ENCODE results near the gene CES4A.
"Not testable (repeated sequence)": the region's sequence is repeated elsewhere in the genome, so short reads cannot be mapped to it uniquely, and the experiment has no call there.

The CES4A gene

DNA sequence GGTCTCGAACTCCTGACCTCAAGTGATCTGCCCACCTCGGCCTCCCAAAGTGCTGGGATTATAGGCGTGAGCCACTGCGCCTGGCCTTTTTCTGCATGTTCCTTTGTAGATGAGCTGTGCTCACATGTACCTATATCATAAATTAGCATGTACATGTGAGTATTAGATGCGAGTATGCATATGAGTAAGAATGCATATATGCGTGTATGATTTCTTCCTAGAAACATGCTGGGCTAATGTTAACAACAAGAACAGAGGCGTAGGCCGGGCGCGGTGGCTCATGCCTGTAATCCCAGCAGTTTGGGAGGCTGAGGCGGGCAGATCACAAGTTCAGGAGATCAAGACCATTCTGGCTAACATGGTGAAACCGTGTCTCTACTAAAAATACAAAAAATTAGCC is 5.2 kb downstream of the CES4A start:
- FAIRE-seq = not testable (repeated sequence)

DNA sequence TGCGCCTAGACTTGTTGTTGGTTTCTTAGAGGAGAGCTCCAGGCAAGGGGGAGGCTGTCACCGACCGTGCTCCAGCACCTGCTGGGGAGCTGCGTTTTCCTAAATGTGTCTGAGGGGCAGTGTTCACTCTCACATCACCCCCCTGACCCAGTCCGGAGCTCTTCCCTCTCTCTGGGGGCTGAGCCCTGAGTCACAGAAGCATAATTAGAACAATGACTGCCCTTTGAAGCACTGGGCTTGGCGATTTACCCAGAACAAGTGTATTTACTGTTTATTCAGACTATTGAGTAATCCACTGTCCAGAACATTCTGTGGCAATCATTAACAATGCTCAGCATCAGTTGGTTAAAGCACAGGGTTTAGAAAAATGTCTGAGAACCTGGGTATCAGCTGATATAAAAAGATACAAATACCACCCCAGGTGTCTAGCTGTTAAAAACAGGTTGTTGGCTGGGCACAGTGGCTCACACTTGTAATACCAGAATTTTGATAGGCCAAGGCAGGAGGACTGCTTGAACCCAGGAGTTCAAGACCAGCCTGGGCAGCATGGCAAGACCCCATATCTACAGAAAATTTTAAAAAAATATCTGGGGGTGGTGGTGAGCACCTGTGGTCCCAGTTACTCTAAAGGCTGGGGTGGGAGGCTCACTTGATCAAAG is 8.1 kb downstream of the CES4A start:
- no peak for FAIRE-seq

DNA sequence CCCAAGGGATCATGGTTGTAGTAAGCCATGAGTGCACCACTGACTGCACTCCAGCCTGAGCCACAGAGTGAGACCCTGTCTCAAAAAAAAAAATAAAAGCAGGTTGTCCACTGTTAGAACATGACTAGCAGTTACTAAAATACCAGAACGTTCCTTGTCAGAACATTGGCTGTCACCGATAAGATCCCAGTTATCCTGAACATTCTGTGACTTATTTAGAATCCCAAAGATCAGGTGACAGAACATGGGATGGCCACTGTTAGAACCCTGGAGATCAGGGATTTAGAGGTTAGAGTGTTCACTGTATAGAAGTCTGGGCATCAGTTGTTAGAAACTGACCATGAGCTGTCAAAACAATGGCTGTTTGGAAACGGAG is 8.6 kb downstream of the CES4A start:
- no peak for FAIRE-seq

DNA sequence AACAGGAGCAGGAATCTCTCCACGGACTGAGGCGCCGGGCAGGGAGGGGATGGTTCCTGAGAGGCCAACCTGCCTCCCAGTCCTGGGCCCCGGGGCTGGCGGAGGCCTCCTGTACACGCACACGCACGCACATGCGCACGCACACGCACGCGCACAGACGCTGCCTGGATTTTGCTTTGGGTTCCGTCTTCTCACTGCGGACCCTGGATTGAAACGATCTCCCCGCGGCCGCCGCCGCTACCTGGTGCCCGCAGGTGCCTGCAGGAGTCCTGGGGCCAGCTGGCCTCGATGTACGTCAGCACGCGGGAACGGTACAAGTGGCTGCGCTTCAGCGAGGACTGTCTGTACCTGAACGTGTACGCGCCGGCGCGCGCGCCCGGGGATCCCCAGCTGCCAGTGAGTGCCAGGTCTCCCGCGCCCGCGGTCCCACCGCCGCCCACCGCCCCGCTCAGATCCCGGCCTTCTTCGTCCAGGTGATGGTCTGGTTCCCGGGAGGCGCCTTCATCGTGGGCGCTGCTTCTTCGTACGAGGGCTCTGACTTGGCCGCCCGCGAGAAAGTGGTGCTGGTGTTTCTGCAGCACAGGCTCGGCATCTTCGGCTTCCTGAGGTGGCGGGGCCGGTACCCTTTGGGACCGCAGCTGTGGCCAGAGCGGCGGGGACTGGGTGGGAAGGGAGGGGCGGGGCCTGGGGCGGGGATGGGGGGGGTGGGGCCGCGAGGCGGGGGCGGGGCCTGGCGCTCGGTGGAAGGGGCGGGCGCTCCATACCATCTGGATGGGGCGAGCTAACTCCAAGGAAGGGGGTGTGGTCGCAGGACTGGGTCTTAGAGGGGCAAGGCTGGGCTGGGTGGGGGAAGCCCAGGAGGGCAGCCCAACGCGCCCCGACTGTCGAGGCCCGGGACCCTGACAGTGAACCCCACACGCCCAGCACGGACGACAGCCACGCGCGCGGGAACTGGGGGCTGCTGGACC is 12.3 kb downstream of the CES4A start:
- FAIRE-seq = no peak

DNA sequence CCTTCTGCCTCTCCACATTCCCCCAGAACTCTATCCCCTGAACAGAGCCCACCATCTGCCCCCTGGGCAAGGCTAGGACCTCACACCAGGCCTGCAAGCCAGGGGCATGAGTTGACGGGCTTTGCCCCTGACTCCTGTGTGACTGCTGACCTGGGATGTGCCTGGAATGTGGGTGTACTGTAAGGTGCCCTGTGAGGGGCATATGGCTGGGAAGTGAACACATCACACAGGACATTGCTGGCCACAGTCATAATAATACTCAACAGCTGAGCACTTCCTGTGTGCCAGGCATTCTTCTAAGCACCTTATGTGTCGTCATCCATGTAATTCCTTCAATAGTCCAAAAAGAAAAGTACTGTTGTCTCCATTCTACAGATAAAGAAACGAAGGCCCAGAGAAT is 13.3 kb downstream of the CES4A start:
- FAIRE-seq = no peak

DNA sequence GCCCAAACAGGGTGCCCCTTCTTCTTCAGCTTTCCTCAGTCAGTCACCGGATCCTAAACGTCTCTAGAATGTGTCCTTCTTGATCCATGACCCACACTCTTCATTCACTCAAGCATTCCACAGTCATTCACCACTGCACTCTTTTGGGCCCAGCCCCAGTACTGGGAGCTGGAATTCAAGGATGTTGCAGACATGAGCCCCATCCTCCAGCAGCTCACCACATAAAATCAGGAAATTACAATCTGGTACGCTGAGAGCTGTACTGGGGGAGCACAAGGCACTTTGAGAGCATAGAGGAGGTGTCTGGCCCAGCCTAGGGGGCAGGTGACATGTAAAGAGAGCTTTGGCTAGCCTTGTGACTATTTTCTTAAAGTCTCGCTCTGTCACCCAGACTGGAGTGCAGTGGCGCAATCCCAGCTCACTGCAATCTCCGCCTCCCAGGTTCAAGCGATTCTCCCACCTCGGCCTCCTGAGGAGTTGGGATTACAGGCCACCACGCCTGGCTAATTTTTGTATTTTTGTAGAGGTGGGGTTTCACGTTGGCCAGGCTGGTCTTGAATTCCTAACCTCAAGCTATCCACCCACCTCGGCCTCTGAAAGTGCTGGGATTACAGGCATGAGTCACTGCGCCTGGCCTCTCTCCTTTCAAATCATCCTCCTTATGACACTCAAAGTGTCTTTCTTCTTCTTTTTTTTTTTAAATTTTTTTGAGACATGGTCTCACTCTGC is 18.7 kb downstream of the CES4A start:
- no peak for FAIRE-seq

DNA sequence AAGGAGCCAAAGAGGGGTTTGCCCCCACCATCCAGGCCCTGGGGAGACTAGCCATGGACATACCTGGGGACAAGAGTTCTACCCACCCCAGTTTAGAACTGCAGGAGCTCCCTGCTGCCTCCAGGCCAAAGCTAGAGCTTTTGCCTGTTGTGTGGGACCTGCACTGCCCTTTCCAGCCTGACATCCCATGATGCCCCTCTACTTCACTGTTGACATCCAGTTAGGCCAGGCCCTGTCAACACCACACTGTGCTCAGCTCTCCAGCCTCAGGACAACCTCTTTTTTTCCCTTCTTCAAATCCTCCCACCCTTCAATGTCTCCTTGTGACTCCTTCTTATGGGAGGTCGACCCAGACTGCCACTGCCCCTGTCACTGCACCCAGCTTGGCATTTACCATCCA is 20.8 kb downstream of the CES4A start:
- FAIRE-seq = no peak

DNA sequence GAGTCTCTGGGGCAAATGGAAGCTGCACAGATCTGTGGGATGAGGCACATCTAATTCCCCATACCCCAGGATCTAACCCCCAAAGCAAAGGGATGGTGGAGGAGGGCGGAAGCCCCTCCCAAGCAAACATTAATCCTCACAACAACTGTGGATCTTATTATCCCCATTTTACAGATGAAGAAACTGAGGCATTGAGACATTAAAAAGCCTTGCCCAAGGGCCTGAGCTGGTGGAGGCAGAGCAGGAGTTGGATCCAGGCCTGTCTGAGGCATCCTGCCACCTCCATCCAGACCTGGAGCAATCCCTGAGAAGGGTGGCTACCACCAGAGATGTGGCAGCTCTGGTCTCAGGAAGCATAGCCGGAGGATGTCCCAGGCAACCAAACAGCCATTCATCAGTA is 22.9 kb downstream of the CES4A start:
- no peak for FAIRE-seq

DNA sequence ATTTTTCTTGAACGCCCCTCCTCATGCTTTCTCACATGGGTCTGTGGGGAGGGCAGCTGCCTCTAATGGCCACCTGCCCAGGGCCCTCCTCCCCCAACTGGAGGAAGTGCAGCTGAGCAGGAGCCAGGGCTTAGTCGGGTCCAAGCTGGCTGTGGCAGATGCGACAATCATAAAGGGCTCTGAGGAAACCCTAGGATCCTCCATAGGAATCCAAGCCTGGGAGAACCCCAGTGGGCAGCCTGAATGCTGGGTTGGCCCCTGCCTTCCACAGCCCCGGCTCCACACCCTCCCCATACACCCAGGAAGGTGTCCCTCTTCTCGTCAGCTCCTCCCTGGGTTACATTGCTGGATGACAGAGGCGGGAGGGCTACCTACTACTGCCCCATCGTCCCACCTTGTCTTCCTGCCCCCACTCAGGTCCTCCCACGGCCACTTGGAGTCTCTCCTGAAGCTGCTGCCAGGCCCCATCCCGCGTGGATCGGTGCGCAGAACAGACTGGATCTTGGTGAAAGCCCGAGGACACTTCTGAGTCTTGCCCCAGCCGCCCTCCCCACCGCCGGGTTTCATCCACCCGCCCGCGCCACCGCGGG is 24.9 kb downstream of the CES4A start:
- FAIRE-seq = no peak

DNA sequence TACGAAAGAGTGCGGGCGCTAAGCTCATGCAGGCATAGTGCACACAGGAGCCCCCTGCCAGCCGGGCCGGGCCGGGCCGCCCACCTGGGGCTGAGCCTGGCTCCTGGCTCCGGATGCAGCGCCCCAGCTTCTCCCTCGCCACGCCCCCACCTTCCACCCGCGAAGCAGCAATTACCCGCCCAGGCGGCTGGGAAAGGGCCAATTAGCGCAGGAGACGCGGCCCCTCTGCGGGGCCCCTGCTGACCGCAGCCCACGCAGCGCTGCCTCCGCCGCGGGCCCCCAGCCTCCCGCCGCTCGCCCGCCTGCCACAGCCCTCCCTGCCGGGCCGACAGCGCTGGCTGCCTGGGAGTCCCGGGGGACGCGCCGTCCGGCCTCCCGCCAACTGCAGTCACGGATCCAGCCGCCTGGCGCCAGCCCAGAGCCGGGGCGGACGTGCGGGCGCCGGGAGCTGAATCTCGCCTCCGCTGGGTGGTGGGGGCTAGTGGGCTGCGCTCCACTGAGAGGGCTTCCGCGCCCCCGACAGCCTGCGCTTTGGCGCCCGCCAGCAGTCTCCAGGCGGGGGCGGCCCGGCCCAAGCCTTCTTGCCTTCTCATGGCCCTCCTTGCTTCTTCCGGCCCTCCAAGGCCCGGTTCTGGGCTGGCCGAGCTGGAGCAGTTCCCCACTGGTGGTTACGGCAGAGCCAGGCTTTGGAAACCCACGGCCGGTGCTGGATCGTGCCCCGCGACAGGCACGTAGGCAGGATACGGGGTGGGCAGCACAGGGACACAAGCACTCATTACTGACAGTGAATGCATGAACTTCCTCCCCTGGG is 25.6 kb downstream of the CES4A start:
- no peak for FAIRE-seq

DNA sequence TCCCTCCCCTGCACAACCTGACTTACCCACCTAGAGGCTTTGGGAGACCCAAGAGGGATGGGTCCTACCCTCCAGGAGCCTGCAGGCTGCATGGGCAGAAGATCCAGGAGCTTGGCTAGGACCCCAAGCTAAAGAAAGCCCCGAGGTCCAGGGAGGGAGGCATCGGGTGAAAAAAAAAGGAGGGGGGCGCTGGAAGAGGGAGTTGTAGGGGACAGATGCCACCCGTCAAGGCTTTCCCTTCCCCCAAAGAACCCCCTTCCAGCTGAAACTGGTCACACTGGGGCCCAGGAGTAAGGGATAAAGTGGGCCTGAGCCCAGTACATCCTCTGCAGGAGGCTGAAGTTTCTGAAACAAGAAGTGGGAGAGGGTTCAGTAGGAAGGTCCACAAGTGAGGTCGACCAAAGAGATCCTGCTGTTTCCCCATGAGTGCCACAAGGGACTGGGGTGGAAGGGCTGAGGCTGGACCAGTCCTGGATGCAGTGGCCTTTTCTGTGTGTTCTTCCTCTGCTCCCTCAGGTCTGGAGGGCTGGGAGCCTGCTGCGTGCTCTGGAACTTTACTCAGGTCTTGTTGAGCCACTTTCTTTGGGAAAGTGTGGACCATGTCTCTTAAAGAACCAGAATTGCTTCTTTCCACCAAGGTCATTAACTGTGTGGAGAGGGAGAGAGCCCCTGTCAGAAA is 26.4 kb downstream of the CES4A start:
- no peak for FAIRE-seq

DNA sequence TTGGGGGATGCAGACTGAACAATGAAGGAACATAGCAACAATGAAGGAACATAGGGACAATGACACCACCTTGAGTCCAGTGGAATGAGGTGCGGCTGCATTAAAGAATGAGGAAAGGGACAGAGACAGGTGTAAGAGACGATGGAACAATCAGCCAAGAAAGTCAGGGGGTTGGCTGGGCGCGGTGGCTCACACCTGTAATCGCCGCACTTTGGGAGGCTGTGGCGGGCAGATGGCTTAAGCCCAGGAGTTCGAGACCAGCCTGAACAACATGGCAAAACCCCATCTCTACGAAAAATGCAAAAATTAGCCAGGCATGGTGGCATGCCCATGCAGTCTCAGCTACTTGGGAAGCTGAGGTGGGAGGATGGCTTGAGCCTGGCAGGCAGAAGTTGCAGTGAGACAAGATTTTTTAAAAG is 26.9 kb downstream of the CES4A start:
- FAIRE-seq = no peak

DNA sequence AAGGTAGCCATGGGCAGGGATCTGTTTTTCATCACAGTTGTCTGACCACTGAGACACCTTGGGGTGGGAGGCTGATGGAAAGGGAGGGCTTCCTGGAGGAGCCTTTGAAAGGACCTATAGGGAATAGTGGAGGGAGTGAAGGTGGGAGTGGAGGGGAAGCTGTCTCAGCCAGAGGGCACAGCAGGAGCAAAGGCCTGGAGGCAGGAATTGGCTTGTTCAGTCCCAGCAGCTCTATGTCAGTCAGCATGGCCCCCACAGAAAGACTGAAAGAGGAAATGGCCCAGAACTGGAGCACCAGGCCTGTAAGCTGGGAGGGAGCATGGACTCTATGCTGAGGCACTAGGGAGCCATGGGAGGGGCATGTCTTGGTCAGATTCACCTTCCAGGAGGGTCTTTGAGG is 27.8 kb downstream of the CES4A start:
- FAIRE-seq = no peak

DNA sequence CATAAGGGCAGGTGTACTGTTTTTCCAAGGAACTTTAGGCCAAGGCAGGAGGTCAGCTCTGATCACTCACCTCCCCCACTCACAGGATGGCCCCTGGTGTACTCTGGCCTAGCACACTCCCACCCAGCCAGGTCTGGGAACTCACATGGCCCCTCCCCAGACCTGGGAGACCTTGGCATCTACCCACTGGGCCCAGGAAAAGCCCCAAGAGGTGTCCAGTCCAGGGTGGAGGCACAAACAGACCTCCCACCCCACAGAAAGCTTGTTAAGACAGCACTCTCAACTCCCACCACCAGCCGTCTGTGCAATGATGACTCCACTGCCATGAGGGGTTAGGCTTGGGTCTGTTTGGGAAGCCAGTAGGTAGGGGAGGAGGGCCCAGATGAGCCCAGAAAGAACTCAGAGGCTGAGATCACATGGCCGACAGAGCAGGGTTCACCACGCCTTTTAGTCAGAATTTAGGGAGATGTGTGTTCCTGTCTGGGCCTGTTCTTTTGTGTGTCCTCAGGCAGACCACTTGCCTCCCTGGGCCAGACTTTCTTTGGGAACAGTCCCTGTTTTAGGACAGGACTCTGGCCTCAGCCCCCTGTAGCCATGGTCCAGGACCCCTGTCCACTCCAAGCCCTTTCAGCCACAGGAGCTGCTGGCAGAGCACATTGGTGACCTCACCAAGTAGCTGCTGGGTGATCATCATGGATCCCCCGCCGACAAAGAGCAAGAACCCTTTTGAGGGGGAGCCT is 28.5 kb downstream of the CES4A start:
- no peak for FAIRE-seq

DNA sequence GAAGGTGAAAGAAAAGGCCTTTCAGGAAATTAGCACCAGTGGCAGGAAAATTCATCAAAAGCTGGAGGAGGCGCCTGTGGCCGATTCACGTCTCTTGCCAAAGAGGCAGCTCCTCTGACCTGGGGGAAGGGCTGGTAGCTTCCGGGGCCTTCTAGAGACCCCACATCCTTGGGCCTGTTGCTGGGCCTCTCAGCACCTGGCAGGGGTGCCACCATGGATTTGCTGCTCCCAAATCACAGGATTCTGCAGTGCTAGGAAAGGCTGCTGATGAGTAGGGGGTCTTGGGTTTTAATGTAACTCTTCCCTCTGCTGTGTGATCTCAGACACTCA is 29.0 kb downstream of the CES4A start:
- no peak for FAIRE-seq

DNA sequence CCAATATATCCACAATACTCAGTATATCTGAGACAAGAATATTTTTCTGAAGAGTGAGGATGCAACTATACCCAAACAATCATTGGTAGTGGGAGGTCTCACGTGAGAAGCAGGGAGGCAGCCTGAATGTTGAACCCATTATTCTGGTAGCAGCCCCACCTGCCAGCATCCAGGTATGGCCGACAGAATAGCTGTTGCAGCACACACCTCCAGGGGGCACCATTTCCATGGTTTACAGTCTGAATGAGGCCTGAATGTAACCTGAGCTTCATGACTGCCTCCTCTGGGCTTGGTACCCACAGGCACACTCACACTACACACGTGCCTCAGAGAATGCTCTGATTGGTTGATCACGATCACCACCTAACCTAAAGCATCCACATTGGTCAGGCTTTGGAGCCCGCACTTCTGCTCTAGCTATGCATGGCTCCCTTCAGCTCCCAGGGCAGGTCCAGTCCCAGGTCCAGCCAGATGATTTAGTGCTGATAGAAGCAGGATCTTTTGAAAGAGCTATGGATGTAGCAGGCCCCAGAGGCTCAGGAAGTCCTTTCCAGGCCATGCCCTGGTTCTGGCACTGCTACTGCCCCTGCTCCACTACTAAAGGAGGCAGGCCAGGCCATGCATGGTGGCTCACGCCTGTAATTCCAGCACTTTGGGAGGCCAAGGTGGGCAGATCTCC is 29.6 kb downstream of the CES4A start:
- peak; percentile 77 for FAIRE-seq

DNA sequence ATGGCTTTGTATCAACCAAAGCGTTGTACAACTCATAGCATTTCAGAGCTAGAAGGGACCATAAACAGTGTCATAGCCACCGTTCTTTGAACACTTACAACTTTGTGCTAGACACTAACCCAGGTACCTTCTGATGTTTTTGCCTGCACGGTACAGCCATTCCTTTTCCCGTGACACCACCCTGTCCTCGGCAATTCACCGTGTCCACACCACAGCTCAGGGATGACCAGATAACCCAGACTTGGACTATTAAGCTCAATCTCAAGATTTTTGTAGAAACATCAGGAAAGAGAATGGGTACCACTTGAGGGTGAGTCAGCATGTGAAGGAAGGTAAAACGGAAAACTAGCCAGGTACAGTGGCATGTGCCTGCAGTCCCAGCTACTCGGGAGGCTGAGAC is 30.8 kb downstream of the CES4A start:
- FAIRE-seq = no peak

DNA sequence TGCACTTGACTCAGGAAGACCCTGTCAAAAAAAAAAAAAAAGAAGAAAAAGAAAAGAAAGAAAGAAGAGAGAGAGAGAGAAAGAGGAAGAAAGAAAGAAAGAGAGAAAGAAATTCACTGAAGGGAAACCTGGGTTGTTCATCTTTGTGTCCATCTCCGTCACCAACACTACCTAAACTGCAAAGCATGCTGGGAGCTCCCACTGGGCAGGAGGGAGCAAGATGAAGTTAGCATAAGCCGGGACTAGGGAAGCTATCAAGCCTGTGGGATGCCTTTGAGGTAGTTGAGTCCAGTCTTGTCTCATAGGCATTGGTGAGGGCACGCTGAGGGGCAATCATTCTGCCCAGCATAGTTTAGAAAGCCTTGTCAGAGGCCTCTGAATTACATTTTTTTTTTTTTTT is 32.9 kb downstream of the CES4A start:
- no peak for FAIRE-seq

DNA sequence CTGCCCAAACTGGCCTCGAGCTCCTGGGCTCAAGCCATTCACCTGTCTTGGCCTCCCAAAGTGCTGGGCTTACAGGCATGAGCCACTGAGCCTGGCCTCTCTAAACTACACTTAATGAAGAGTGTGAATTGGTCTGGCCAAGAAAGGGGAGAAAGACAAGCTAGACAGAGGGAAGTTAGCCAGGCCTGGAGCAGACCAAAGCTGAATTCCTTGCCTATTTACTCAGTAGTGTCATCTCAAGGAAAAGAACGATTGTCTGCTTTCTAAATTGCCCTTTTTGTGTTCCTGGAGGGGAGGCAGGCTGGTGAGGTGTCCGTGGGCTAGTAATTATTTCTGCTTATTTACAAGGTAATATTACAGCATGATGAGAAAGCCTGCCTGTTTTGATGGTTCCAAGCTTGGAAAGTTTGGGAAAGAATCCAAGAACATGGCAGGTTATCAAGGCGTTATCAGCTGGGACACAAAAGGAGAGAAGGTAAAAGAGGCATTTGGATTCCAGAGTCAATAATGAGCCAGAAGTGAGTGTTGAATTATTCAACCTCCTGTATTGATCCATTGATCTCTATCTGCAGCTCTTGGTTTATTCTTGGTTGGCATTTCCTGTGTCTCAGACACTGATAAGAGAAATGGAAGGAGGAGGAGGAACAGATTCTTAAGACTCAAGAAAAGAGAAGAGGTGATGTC is 34.3 kb downstream of the CES4A start:
- no peak for FAIRE-seq

DNA sequence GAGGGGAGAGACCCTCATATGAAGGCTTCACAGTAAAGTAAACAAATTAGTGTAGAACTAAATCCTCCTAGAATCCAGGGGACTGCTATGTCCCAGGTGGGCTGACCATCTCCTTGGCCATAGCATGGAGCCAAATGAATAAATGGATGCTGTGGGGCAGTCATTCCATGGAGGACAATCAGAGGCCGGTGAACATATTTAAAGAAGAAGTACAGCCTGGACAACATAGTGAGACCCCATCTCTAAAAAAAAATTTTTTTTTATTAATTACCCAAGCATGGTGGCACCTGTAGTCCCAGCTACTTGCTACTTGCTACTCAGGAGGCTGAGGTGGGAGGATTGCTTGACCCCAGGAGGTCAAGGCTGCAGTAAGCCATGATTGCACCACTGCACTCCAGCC is 35.3 kb downstream of the CES4A start:
- FAIRE-seq = no peak
